GM18526 (cell line): Measurements from ENCODE around the gene LCNL1.
A peak's percentile ranks its signal among the peaks of the same experiment; 100 is the strongest.

Experiments used
- POLR2A ChIP-seq: IDR thresholded peaks from 3 replicates; pipeline ENCODE4 v1.6.1; 2011; ENCODE audit not compliant: insufficient read length; ENCODE audit errors: extremely low read depth

The LCNL1 gene

GRCh38 chr9:136985853-136986252 lies 3.1 kb downstream of the LCNL1 start:
- TF ChIP-seq POLR2A = no peak

- TF ChIP-seq POLR2A = no peak
Measured at GRCh38 chr9:136988872-136989271, 6.1 kb downstream of the LCNL1 start.

GRCh38 chr9:136990242-136990911 lies 7.6 kb downstream of the LCNL1 start:
- TF ChIP-seq POLR2A = no peak

- peak; percentile 56 for TF ChIP-seq POLR2A
Measured at GRCh38 chr9:136991993-136992818, 9.4 kb downstream of the LCNL1 start, which contains the start of gene PAXX. Gene PAXX (plus strand): TSS chr9:136992422. CDS start chr9:136992444, 22 bp downstream.

GRCh38 chr9:136992819-136993369 lies 10.1 kb downstream of the LCNL1 start:
- TF ChIP-seq POLR2A = no peak

- TF ChIP-seq POLR2A = no peak
Measured at GRCh38 chr9:136994180-136994887, 11.5 kb downstream of the LCNL1 start.

GRCh38 chr9:136994888-136995230 lies 12.1 kb downstream of the LCNL1 start:
- no peak for TF ChIP-seq POLR2A

- TF ChIP-seq POLR2A = no peak
Measured at GRCh38 chr9:136995362-136995761, 12.6 kb downstream of the LCNL1 start.

GRCh38 chr9:136995772-136996311 lies 13.0 kb downstream of the LCNL1 start:
- no peak for TF ChIP-seq POLR2A

GRCh38 chr9:136996361-136997292 lies 13.8 kb downstream of the LCNL1 start, which contains the start of gene CLIC3:
Gene CLIC3 (minus strand): TSS chr9:136996568. CDS start chr9:136996543, 25 bp downstream.
- no peak for TF ChIP-seq POLR2A

- TF ChIP-seq POLR2A = no peak
Measured at GRCh38 chr9:136997371-136997770, 14.6 kb downstream of the LCNL1 start.

GRCh38 chr9:136997830-136998234 lies 15.0 kb downstream of the LCNL1 start:
- no peak for TF ChIP-seq POLR2A

- TF ChIP-seq POLR2A = no peak
Measured at GRCh38 chr9:137000177-137000930, 17.6 kb downstream of the LCNL1 start.
